HepG2 (cell line): ENCODE results near the gene CD4. TPM values are rescaled to one million over a fixed set of nuclear protein-coding genes. Genes with fewer than 3 reads are reported as not detected.

Experiments
- ATAC-seq: fragments of 200-7000 bp; cut with Tn5 transposase; 3 replicates; pipeline ENCODE4 v1.9.1; 2020; ENCODE audit warnings: mild to moderate bottlenecking, moderate library complexity
- BruUV-seq: library from RNA; stranded (reverse); fragments of 400-500 nt; replicated peaks from 2 replicates; lab custom pipeline; 2021; lab: Mats Ljungman, UMichigan
- CTCF ChIA-PET: fragments of 300-600 bp; formaldehyde crosslinking; extraction: SDS; loops from one replicate; lab custom pipeline; 2021; ENCODE audit warnings: low total read pairs, inconsistent platforms, low intra/inter-chr PET ratio; lab: Yijun Ruan, JAX
- POLR2A ChIA-PET: fragments of 350-600 bp; sonication (Branson Sonifier 250); formaldehyde crosslinking; loops from one replicate; lab custom pipeline; 2020; ENCODE audit warnings: antibody characterized with exemption, inconsistent platforms; lab: Yijun Ruan, JAX
- DNase-seq: peaks from one replicate; pipeline ENCODE4 v3.0.0-alpha.2; 2015; ENCODE audit warnings: low spot score
- FAIRE-seq: peaks from 3 replicates; lab custom pipeline; 2011; peaks lifted over from hg19 to GRCh38; lab: Jason Lieb, UNC
- H2AFZ ChIP-seq: one replicate; pipeline ENCODE4 v1.6.1; 2011; ENCODE audit warnings: low read length, inconsistent platforms
- H3K27ac ChIP-seq: fragments of 300-600 bp; 3 replicates; pipeline ENCODE4 v1.8.0; 2011; ENCODE audit warnings: mixed run types, mild to moderate bottlenecking, mixed read lengths, low read length, inconsistent platforms; ENCODE audit not compliant: insufficient read depth; ENCODE audit errors: extremely low read length
- H3K27me3 ChIP-seq, 2 experiments: fragments of 200-600 bp in 1 of 2; 2 replicates in 1 of 2; 3 replicates in 1 of 2; pipeline versions ENCODE4 v1.6.0 to v1.8.0; 2011; ENCODE audit warnings: low read length in 2 of 2, mild to moderate bottlenecking in 2 of 2, moderate library complexity in 2 of 2, inconsistent platforms in 1 of 2; ENCODE audit not compliant: insufficient read depth in 2 of 2, control insufficient read depth in 1 of 2
- H3K36me3 ChIP-seq, 2 experiments: fragments of 200-600 bp in 1 of 2; replicated peaks in 1 of 2; 2 replicates in 1 of 2; 3 replicates in 1 of 2; pipeline versions ENCODE4 v1.5.1 to v1.8.0; 2011; ENCODE audit warnings: low read length in 2 of 2, inconsistent platforms in 1 of 2; ENCODE audit not compliant: insufficient read depth in 2 of 2, control insufficient read depth in 1 of 2
- H3K4me1 ChIP-seq: 2 replicates; pipeline ENCODE4 v1.5.1; 2012; ENCODE audit warnings: low read length, inconsistent platforms; ENCODE audit not compliant: insufficient read depth
- H3K4me2 ChIP-seq: 2 replicates; pipeline ENCODE4 v1.6.0; 2011; ENCODE audit warnings: low read depth, low read length, inconsistent platforms
- H3K4me3 ChIP-seq, 3 experiments: fragments of 200-600 bp in 1 of 3; sonication (generic), shearing (Covaris generic) in 1 of 3; replicated peaks in 1 of 3; 2 replicates each; pipeline ENCODE4 v1.5.1; 2011 to 2016; ENCODE audit warnings: low read length in 3 of 3, inconsistent platforms in 2 of 3, low read depth in 2 of 3, mild to moderate bottlenecking in 2 of 3, control low read depth in 1 of 3, mixed read lengths in 1 of 3; ENCODE audit not compliant: insufficient read depth in 1 of 3
- H3K79me2 ChIP-seq: one replicate; pipeline ENCODE4 v1.6.1; 2011; ENCODE audit warnings: low read length, inconsistent platforms; ENCODE audit not compliant: insufficient read depth
- H3K9ac ChIP-seq: 2 replicates; pipeline ENCODE4 v1.6.0; 2011; ENCODE audit warnings: mild to moderate bottlenecking, low read depth, low read length, inconsistent platforms; ENCODE audit not compliant: insufficient read depth
- H3K9me3 ChIP-seq: 2 replicates; pipeline ENCODE4 v1.5.1; 2012; ENCODE audit warnings: mild to moderate bottlenecking, low read length
- H4K20me1 ChIP-seq: 2 replicates; pipeline ENCODE4 v1.6.0; 2011; ENCODE audit warnings: inconsistent platforms, mild to moderate bottlenecking, low read length, moderate library complexity; ENCODE audit not compliant: insufficient read depth
- ERF ChIP-seq: IDR thresholded peaks from 2 replicates; pipeline ENCODE4 v1.6.1; 2018; ENCODE audit warnings: missing biosample characterization, missing genetic modification reagents
- ESRRA ChIP-seq: sonication (generic); formaldehyde crosslinking; IDR thresholded peaks from 2 replicates; pipeline ENCODE4 v1.5.1; 2020; ENCODE audit warnings: mild to moderate bottlenecking, low read depth, missing genetic modification reagents
- KMT2A ChIP-seq: sonication (generic); formaldehyde crosslinking; IDR thresholded peaks from 2 replicates; pipeline ENCODE4 v1.4.0; 2020; ENCODE audit warnings: missing genetic modification reagents
- MZF1 ChIP-seq: sonication (generic); formaldehyde crosslinking; IDR thresholded peaks from 2 replicates; pipeline ENCODE4 v1.8.1; 2023; ENCODE audit warnings: mild to moderate bottlenecking, missing genetic modification reagents, borderline replicate concordance
- NR2C2 ChIP-seq: sonication (generic); formaldehyde crosslinking; IDR thresholded peaks from 2 replicates; pipeline ENCODE4 v1.4.0; 2020; ENCODE audit warnings: missing genetic modification reagents, mild to moderate bottlenecking, moderate library complexity, borderline replicate concordance
- PPARG ChIP-seq: conservative IDR thresholded peaks from 2 replicates; pipeline ENCODE4 v1.6.1; 2016; ENCODE audit warnings: missing biosample characterization, missing genetic modification reagents
- SMAD9 ChIP-seq: sonication (generic); formaldehyde crosslinking; IDR thresholded peaks from 2 replicates; pipeline ENCODE4 v1.5.1; 2020; ENCODE audit warnings: mild to moderate bottlenecking, missing genetic modification reagents
- SNAPC5 ChIP-seq: sonication (generic); formaldehyde crosslinking; IDR thresholded peaks from 2 replicates; pipeline ENCODE4 v1.8.1; 2023; ENCODE audit warnings: mild to moderate bottlenecking, missing genetic modification reagents, borderline replicate concordance
- STAT5B ChIP-seq: sonication (generic); formaldehyde crosslinking; IDR thresholded peaks from 2 replicates; pipeline ENCODE4 v1.4.0; 2020; ENCODE audit warnings: missing genetic modification reagents
- YEATS4 ChIP-seq: sonication (generic); formaldehyde crosslinking; IDR thresholded peaks from 2 replicates; pipeline ENCODE4 v1.4.0; 2020; ENCODE audit warnings: missing genetic modification reagents, borderline replicate concordance
- ZFP36L2 ChIP-seq: sonication (generic); formaldehyde crosslinking; IDR thresholded peaks from 2 replicates; pipeline ENCODE4 v1.4.0; 2020; ENCODE audit warnings: missing genetic modification reagents
- ZKSCAN8 ChIP-seq: IDR thresholded peaks from 2 replicates; pipeline ENCODE4 v1.6.1; 2016; ENCODE audit warnings: borderline replicate concordance, missing genetic modification reagents, missing compliant biosample characterization
- ZNF296 ChIP-seq: sonication (generic); formaldehyde crosslinking; conservative IDR thresholded peaks from 2 replicates; pipeline ENCODE4 v1.5.0; 2020; ENCODE audit warnings: mild to moderate bottlenecking, missing genetic modification reagents
- ZNF704 ChIP-seq: sonication (generic); formaldehyde crosslinking; IDR thresholded peaks from 2 replicates; pipeline ENCODE4 v1.8.1; 2023; ENCODE audit warnings: mild to moderate bottlenecking, inconsistent platforms, moderate library complexity, missing genetic modification reagents, borderline replicate concordance
- ZNF761 ChIP-seq: sonication (generic); formaldehyde crosslinking; conservative IDR thresholded peaks from 2 replicates; pipeline ENCODE4 v1.4.0; 2020; ENCODE audit warnings: mild to moderate bottlenecking, missing genetic modification reagents
- WGBS: methylation state at CpG from one replicate; pipeline ENCODE4 v1.1.6; 2017; ENCODE audit warnings: low lambda C conversion rate; 5-methylcytosine and 5-hydroxymethylcytosine counted together
- in situ Hi-C: cut with HindIII; loops from 2 replicates; pipeline ENCODE4 v1.10.0; 2017; ENCODE audit warnings: low pct_unique_long_range_greater_than_20kb; ENCODE audit not compliant: extremely low pct_ligation_motif_present
- intact Hi-C: fragments of 100-400 bp; cut with micrococcal nuclease; formaldehyde crosslinking; loops from one replicate; pipeline ENCODE4 v1.10.0; 2022; ENCODE audit not compliant: unreplicated experiment
- polyA plus RNA-seq, 8 experiments: library from polyadenylated mRNA; depleted of rRNA in 3 of 8; stranded (reverse) in 7 of 8; unstranded in 1 of 8; fragments of >200 nt; fragmentation: Illumina TruSeq in 4 of 8; extraction: Trizol in 4 of 8; gene quantifications; 2 replicates each; pipeline versions ENCODE4 v1.2.1 to v1.2.3, GENCODE V29; 2011 to 2016; ENCODE audit warnings: low read depth in 4 of 8, missing spikeins in 1 of 8, mixed read lengths in 1 of 8; ENCODE audit not compliant: insufficient read depth in 1 of 8
- total RNA-seq, 5 experiments: library from RNA; depleted of rRNA; stranded (reverse); fragments of >200 nt; fragmentation: Illumina TruSeq; extraction: Trizol; gene quantifications; 2 replicates each; pipeline ENCODE4 v1.2.3, GENCODE V29; 2016; ENCODE audit warnings: low read depth in 1 of 5

CD4 gene
- total and polyA plus RNA-seq, 2 of the 13 experiments (the other 11 are each of a cell fraction or from before 2014, with no cell fraction given), result 0.07 to 0.95 TPM

GRCh38 chr12:6783828-6784227, 5.5 kb upstream of the CD4 start:
- CTCF ChIA-PET, result no interaction called here

More at GRCh38 chr12:6783828-6784227, 5.5 kb upstream of the CD4 start:
- H3K27ac ChIP-seq, result no peak overlapping the region
- no peaks in the 10 kb centered on the region for H3K36me3 ChIP-seq
- no peaks in the 10 kb centered on the region for H3K9me3 ChIP-seq
- in situ Hi-C loops (loop anchor here (5.0 kb wide), 1 partner anchor 37 kb away; no protein-coding TSS in a partner anchor), intact Hi-C loops (no loop called here)
- FAIRE-seq (no peak), ATAC-seq (no peak), DNase-seq (no peak)
- peaks cover 2 to 16% of the 10 kb centered on the region in 2 experiments; a peak in 2 of 5 replicates for H3K27me3 ChIP-seq
- no peaks in the 10 kb centered on the region for H3K79me2 ChIP-seq
- no peak overlapping the region for H3K9ac ChIP-seq
- BruUV-seq, result no TSS peak
- no peak overlapping the region for H3K4me2 ChIP-seq
- H3K4me3 ChIP-seq, result no peak overlapping the region
- H2AFZ ChIP-seq, result no peak overlapping the region
- WGBS, result 42% methylated on average over 9 of the region's 9 CpGs
- no peak for TF ChIP-seq ESRRA (CRISPR knock-in tag)
- no peak for TF ChIP-seq KMT2A (CRISPR knock-in tag)
- no peak for TF ChIP-seq MZF1
- TF ChIP-seq ZNF296, result no peak
- no peak for TF ChIP-seq ZNF704
- TF ChIP-seq ERF (CRISPR knock-in tag), result no peak
- no peak for TF ChIP-seq STAT5B (CRISPR knock-in tag)
- TF ChIP-seq ZNF761 (CRISPR knock-in tag), result no peak
- no peak for TF ChIP-seq ZFP36L2 (CRISPR knock-in tag)
- TF ChIP-seq PPARG, result no peak
- no peak for TF ChIP-seq SMAD9 (CRISPR knock-in tag)
- TF ChIP-seq NR2C2 (CRISPR knock-in tag), result no peak
- TF ChIP-seq ZKSCAN8, result no peak
- no peak for TF ChIP-seq SNAPC5 (CRISPR knock-in tag)
- no peak for TF ChIP-seq YEATS4 (CRISPR knock-in tag)
- H3K4me1 ChIP-seq, result peaks cover 45% of the 10 kb centered on the region
- no peaks in the 10 kb centered on the region for H4K20me1 ChIP-seq
- POLR2A ChIA-PET, result interaction anchor here (0.7 to 1.6 kb wide), 1 partner anchor 31 kb away, joined by 3 to 4 read pairs; the partner anchor contains the start of gene MLF2
